K562 (cell line): Measurements from ENCODE around the gene EPHA10. TPM values are rescaled to one million over a fixed set of nuclear protein-coding genes. Genes with fewer than 3 reads are reported as not detected.

Experiments
- ATAC-seq: fragments of 200-7000 bp; cut with Tn5 transposase; 3 replicates; pipeline ENCODE4 v1.9.1; 2020; ENCODE audit warnings: moderate library complexity
- BruUV-seq: library from RNA; stranded (reverse); fragments of 400-500 nt; replicated peaks from 2 replicates; lab custom pipeline; 2021; lab: Mats Ljungman, UMichigan
- CTCF ChIA-PET: fragments of 300-600 bp; formaldehyde crosslinking; extraction: SDS; loops from one replicate; lab custom pipeline; 2021; ENCODE audit warnings: low intra/inter-chr PET ratio; lab: Yijun Ruan, JAX
- POLR2A ChIA-PET: fragments of 300-600, 350-650 bp; sonication (Branson Sonifier 250); formaldehyde crosslinking; extraction: SDS; loops from one replicate; lab custom pipeline; 2021; ENCODE audit warnings: antibody characterized with exemption, inconsistent platforms; lab: Yijun Ruan, JAX
- DNase-seq, 4 experiments: peaks; one replicate each; pipeline versions ENCODE4 v3.0.0 to v3.0.0-alpha.2; 2011 to 2018; ENCODE audit warnings: low spot score in 3 of 4, mixed read lengths in 3 of 4; ENCODE audit errors: extremely low read depth in 1 of 4
- FAIRE-seq: peaks from 2 replicates; lab custom pipeline; 2011; peaks lifted over from hg19 to GRCh38; lab: Jason Lieb, UNC
- H2AFZ ChIP-seq: 2 replicates; pipeline ENCODE4 v1.6.0; 2011; ENCODE audit warnings: low read depth, low read length, control low read depth, inconsistent platforms
- H3K27ac ChIP-seq: fragments of 200-600 bp; 3 replicates; pipeline ENCODE4 v1.8.0; 2011; ENCODE audit warnings: low read depth, mild to moderate bottlenecking, control low read depth, inconsistent platforms, low read length, moderate library complexity, mixed read lengths; ENCODE audit errors: extremely low read depth
- H3K27me3 ChIP-seq, 2 experiments: fragments of 300-600 bp in 1 of 2; 2 replicates in 1 of 2; 3 replicates in 1 of 2; pipeline versions ENCODE4 v1.6.0 to v1.8.0; 2011; ENCODE audit warnings: inconsistent platforms in 2 of 2, low read length in 2 of 2, mild to moderate bottlenecking in 1 of 2, mixed read lengths in 1 of 2, moderate library complexity in 1 of 2; ENCODE audit not compliant: control insufficient read depth in 2 of 2, insufficient read depth in 2 of 2
- H3K36me3 ChIP-seq: fragments of 300-600 bp; 3 replicates; pipeline ENCODE4 v1.8.0; 2011; ENCODE audit warnings: mild to moderate bottlenecking, low read length, inconsistent platforms; ENCODE audit not compliant: control insufficient read depth, insufficient read depth
- H3K4me1 ChIP-seq, 2 experiments: fragments of 200-600 bp in 1 of 2; replicated peaks in 1 of 2; 2 replicates in 1 of 2; 3 replicates in 1 of 2; pipeline versions ENCODE4 v1.5.1 to v1.8.0; 2011; ENCODE audit warnings: inconsistent platforms in 2 of 2, low read length in 2 of 2, mild to moderate bottlenecking in 1 of 2, mixed read lengths in 1 of 2, moderate library complexity in 1 of 2; ENCODE audit not compliant: control insufficient read depth in 2 of 2, insufficient read depth in 2 of 2
- H3K4me2 ChIP-seq: 2 replicates; pipeline ENCODE4 v1.6.1; 2011; ENCODE audit warnings: low read length, control low read depth, inconsistent platforms, mixed read lengths; ENCODE audit not compliant: insufficient read depth
- H3K4me3 ChIP-seq: fragments of 200-600 bp; sonication (generic), shearing (Covaris generic); 2 replicates; pipeline ENCODE4 v1.5.1; 2016; ENCODE audit warnings: control low read depth, inconsistent platforms
- H3K79me2 ChIP-seq: fragments of 200-600 bp; 3 replicates; pipeline ENCODE4 v1.8.0; 2011; ENCODE audit warnings: low read length, inconsistent platforms; ENCODE audit not compliant: control insufficient read depth, insufficient read depth
- H3K9ac ChIP-seq, 2 experiments: 2 replicates each; pipeline versions ENCODE4 v1.6.0 to v1.6.1; 2011; ENCODE audit warnings: low read depth in 2 of 2, low read length in 2 of 2, control low read depth in 1 of 2, inconsistent platforms in 1 of 2, mild to moderate bottlenecking in 1 of 2, mixed read lengths in 1 of 2; ENCODE audit not compliant: insufficient read depth in 1 of 2
- H3K9me1 ChIP-seq: one replicate; pipeline ENCODE4 v1.6.0; 2011; ENCODE audit warnings: inconsistent platforms, mild to moderate bottlenecking, low read length, moderate library complexity; ENCODE audit not compliant: control insufficient read depth, insufficient read depth
- H3K9me3 ChIP-seq: replicated peaks from 2 replicates; pipeline ENCODE4 v1.5.1; 2011; ENCODE audit warnings: low read depth, low read length, inconsistent platforms; ENCODE audit not compliant: control insufficient read depth, insufficient read depth
- H4K20me1 ChIP-seq: replicated peaks from 2 replicates; pipeline ENCODE4 v1.6.1; 2011; ENCODE audit warnings: low read length, inconsistent platforms, mixed read lengths; ENCODE audit not compliant: control insufficient read depth, insufficient read depth
- BRF1 ChIP-seq: IDR thresholded peaks from 3 replicates; pipeline ENCODE4 v1.6.1; 2011; ENCODE audit warnings: borderline replicate concordance, mild to moderate bottlenecking; ENCODE audit not compliant: insufficient read length; ENCODE audit errors: extremely low read depth
- EZH2 ChIP-seq: IDR thresholded peaks from 2 replicates; pipeline ENCODE4 v1.6.1; 2012; ENCODE audit warnings: low read depth, mild to moderate bottlenecking, inconsistent platforms, low read length, borderline replicate concordance
- POLR2A ChIP-seq: fragments of 450-650 bp; conservative IDR thresholded peaks from 2 replicates; pipeline ENCODE4 v1.6.1; 2016
- POLR2B ChIP-seq: fragments of 450-650 bp; IDR thresholded peaks from 2 replicates; pipeline ENCODE4 v1.6.1; 2018; ENCODE audit warnings: low read depth; ENCODE audit not compliant: partially characterized antibody
- SUPT5H ChIP-seq: fragments of 450-650 bp; IDR thresholded peaks from 2 replicates; pipeline ENCODE4 v1.6.1; 2016
- ZNF551 ChIP-seq: fragments of 250-450 bp; sonication (Bioruptor Pico); IDR thresholded peaks from 2 replicates; pipeline ENCODE4 v1.5.0; 2021; ENCODE audit warnings: mild to moderate bottlenecking, moderate library complexity
- WGBS: fragments of 100-300 bp; shearing (Covaris generic); methylation state at CpG from one replicate; pipeline ENCODE4 v1.1.6; 2016; ENCODE audit warnings: low coverage, mixed read lengths; ENCODE audit not compliant: insufficient coverage; ENCODE audit errors: missing lambda C conversion rate; 5-methylcytosine and 5-hydroxymethylcytosine counted together
- in situ Hi-C: fragments of 300-500 bp; cut with MboI; formaldehyde crosslinking; loops from 4 replicates; pipeline ENCODE4 v1.15.0; 2018; ENCODE audit warnings: inconsistent platforms, mixed read lengths
- intact Hi-C: fragments of 100-400 bp; cut with micrococcal nuclease; formaldehyde crosslinking; loops from 2 replicates; pipeline ENCODE4 v1.14.2; 2022
- polyA plus RNA-seq, 8 experiments: library from polyadenylated mRNA; depleted of rRNA in 4 of 8; stranded (reverse) in 5 of 8; unstranded in 3 of 8; fragments of >200 nt; fragmentation: Nextera tagmentation in 2 of 8; fragmentation: Illumina TruSeq in 1 of 8; extraction: Ambion mirVana in 2 of 8; extraction: Trizol in 1 of 8; gene quantifications; 2 replicates each; pipeline versions ENCODE4 v1.2.1 to v1.2.3, GENCODE V29; 2011 to 2014; ENCODE audit warnings: inconsistent platforms in 1 of 8, missing spikeins in 1 of 8
- total RNA-seq, 7 experiments: library from RNA; depleted of rRNA in 6 of 7; stranded (reverse); fragments of >200 nt in 6 of 7; fragmentation: Illumina TruSeq in 2 of 7; extraction: Trizol in 2 of 7; gene quantifications; 2 replicates each; pipeline versions ENCODE4 v1.2.1 to v1.2.3, GENCODE V29; 2011 to 2021; ENCODE audit warnings: low replicate concordance in 1 of 7

Gene EPHA10
- total and polyA plus RNA-seq, 9 of the 15 experiments (the other 6 are each of a cell fraction or from before 2014, with no cell fraction given), result 0.03 TPM; not detected in 8

- CTCF ChIA-PET, result interaction anchor here (1.1 to 4.1 kb wide), 2 partner anchors 224 to 227 kb away, joined by 3 to 53 read pairs; no protein-coding TSS in a partner anchor
- ATAC-seq (no peak), FAIRE-seq (no peak), DNase-seq (no peak)
- TF ChIP-seq POLR2B, result peak; percentile 40
- peak; percentile 66 for TF ChIP-seq POLR2A
- TF ChIP-seq SUPT5H, result peak; percentile 55
- no peak for TF ChIP-seq BRF1
- Histone ChIP-seq H2AFZ (no peak overlapping the region), H3K9ac (no peak overlapping the region), H3K27me3 (peaks cover 9 to 16% of the 10 kb centered on the region in 2 experiments; a peak in 3 of 5 replicates), H3K27ac (no peak overlapping the region), H3K79me2 (no peaks in the 10 kb centered on the region), H3K4me1 (no peaks in the 10 kb centered on the region), H3K36me3 (peaks cover 51% of the 10 kb centered on the region), H3K9me1 (no peaks in the 10 kb centered on the region), H3K9me3 (no peaks in the 10 kb centered on the region), H4K20me1 (peaks cover 7% of the 10 kb centered on the region; the same call in 1 of the 2 replicates), H3K4me2 (no peak overlapping the region), H3K4me3 (no peak overlapping the region)
- in situ Hi-C loops (loop anchor here (5.0 kb wide), 2 partner anchors 74 to 224 kb away; no protein-coding TSS in a partner anchor), intact Hi-C loops (loop anchor here (5.0 kb wide), 1 partner anchor 119 kb away; no protein-coding TSS in a partner anchor)
- BruUV-seq, result no TSS peak
- WGBS, result 80% methylated on average over 3 of the region's 3 CpGs
- POLR2A ChIA-PET, result interaction anchor here (0.7 to 1.6 kb wide), 4 partner anchors 8 to 206 kb away, joined by 3 to 4 read pairs (median 4); no protein-coding TSS in a partner anchor
Observed at GRCh38 chr1:37680933-37681332, 84.0 kb downstream of the EPHA10 start.

DNA sequence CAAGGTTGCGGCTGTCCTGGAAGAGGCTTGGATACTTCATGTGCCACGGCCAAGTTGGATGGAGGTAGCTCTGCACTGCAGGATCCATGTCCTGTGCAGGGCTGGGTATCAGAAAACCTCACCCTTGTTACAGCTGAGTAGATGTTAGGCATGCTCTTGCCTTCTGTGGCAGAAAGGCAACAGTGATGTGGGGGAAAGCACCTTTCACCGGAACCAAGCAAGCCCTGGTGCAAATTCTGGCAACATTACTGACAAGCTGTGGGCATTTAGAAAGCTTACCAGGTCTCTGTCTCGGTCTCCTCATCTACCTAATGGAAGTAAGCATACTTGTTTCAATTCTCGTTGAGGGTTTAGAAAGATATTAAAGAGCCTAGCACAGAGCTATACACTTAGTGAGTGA, 87.1 kb downstream of the EPHA10 start:
- BruUV-seq, result no TSS peak
- Histone ChIP-seq H3K9me1 (no peaks in the 10 kb centered on the region), H3K27me3 (peaks cover 27 to 42% of the 10 kb centered on the region in 2 experiments), H3K79me2 (no peaks in the 10 kb centered on the region), H3K4me2 (no peak overlapping the region), H2AFZ (no peak overlapping the region), H3K4me3 (no peak overlapping the region), H4K20me1 (peaks cover 4% of the 10 kb centered on the region; the same call in 1 of the 2 replicates), H3K9me3 (no peaks in the 10 kb centered on the region), H3K4me1 (no peaks in the 10 kb centered on the region; a peak in 1 of 5 replicates), H3K27ac (no peak overlapping the region), H3K36me3 (peaks cover 21% of the 10 kb centered on the region), H3K9ac (no peak overlapping the region)
- FAIRE-seq (no peak), ATAC-seq (no peak), DNase-seq (no peak)
- intact Hi-C loops, result loop anchor here (1.0 kb wide), 1 partner anchor 221 kb away; no protein-coding TSS in a partner anchor
- WGBS, result 13% methylated on average over 5 of the region's 5 CpGs
- ChIA-PET POLR2A (interaction anchor here (1.5 kb wide), 1 partner anchor 12 kb away, joined by 8 read pairs; a partner anchor contains a TSS), CTCF (no interaction called here)
- in situ Hi-C loops, result no loop called here
- TF ChIP-seq ZNF551 (CRISPR knock-in tag) (no peak), EZH2 (no peak)
